Keratinocyte (primary cell): ENCODE results near the gene CHD9NB. TPM values are rescaled to one million over a fixed set of nuclear protein-coding genes. Genes with fewer than 3 reads are reported as not detected.

Experiments used
- DNase-seq: peaks from one replicate; pipeline ENCODE4 v3.0.0-alpha.2; 2011; ENCODE audit warnings: low read depth, missing footprints, low spot score
- FAIRE-seq: peaks from 2 replicates; lab custom pipeline; 2011; peaks lifted over from hg19 to GRCh38; lab: Jason Lieb, UNC
- H2AFZ ChIP-seq: 2 replicates; pipeline ENCODE4 v1.6.0; 2012; ENCODE audit warnings: low read length, control low read depth, inconsistent platforms; ENCODE audit not compliant: control insufficient read depth
- H3K27ac ChIP-seq: 2 replicates; pipeline ENCODE4 v1.5.1; 2011; ENCODE audit warnings: low read length; ENCODE audit not compliant: control insufficient read depth, insufficient read depth
- H3K27me3 ChIP-seq: 3 replicates; pipeline ENCODE4 v1.6.0; 2011; ENCODE audit warnings: low read length; ENCODE audit not compliant: control insufficient read depth, insufficient read depth; ENCODE audit errors: extremely low read depth
- H3K36me3 ChIP-seq, 2 experiments: 2 replicates in 1 of 2; 3 replicates in 1 of 2; pipeline ENCODE4 v1.5.1; 2011; ENCODE audit warnings: low read length in 2 of 2, mild to moderate bottlenecking in 1 of 2; ENCODE audit not compliant: control insufficient read depth in 2 of 2, insufficient read depth in 2 of 2; ENCODE audit errors: extremely low read depth in 1 of 2
- H3K4me1 ChIP-seq: 3 replicates; pipeline ENCODE4 v1.5.1; 2011; ENCODE audit warnings: low read length; ENCODE audit not compliant: control insufficient read depth, insufficient read depth; ENCODE audit errors: extremely low read depth
- H3K4me2 ChIP-seq: 3 replicates; pipeline ENCODE4 v1.6.0; 2011; ENCODE audit warnings: low read depth, low read length; ENCODE audit not compliant: control insufficient read depth, insufficient read depth; ENCODE audit errors: extremely low read depth
- H3K4me3 ChIP-seq, 3 experiments: fragments of 200-600 bp in 1 of 3; sonication (generic) in 1 of 3; 2 replicates in 2 of 3; 3 replicates in 1 of 3; pipeline ENCODE4 v1.5.1; 2011 to 2016; ENCODE audit warnings: low read length in 3 of 3, mild to moderate bottlenecking in 3 of 3, control low read depth in 2 of 3, inconsistent platforms in 1 of 3, low read depth in 1 of 3, mixed read lengths in 1 of 3, mixed run types in 1 of 3, moderate library complexity in 1 of 3; ENCODE audit not compliant: control insufficient read depth in 2 of 3, insufficient read depth in 2 of 3; ENCODE audit errors: extremely low read depth in 1 of 3
- H3K79me2 ChIP-seq: 2 replicates; pipeline ENCODE4 v1.6.0; 2012; ENCODE audit warnings: low read length; ENCODE audit not compliant: control insufficient read depth, insufficient read depth
- H3K9ac ChIP-seq: 3 replicates; pipeline ENCODE4 v1.6.0; 2011; ENCODE audit warnings: low read length; ENCODE audit not compliant: control insufficient read depth, insufficient read depth; ENCODE audit errors: extremely low read depth
- H3K9me1 ChIP-seq: 3 replicates; pipeline ENCODE4 v1.6.0; 2011; ENCODE audit warnings: low read length; ENCODE audit not compliant: control insufficient read depth, insufficient read depth; ENCODE audit errors: extremely low read depth
- H3K9me3 ChIP-seq: 2 replicates; pipeline ENCODE4 v1.5.1; 2012; ENCODE audit warnings: low read depth, low read length; ENCODE audit not compliant: control insufficient read depth
- H4K20me1 ChIP-seq: 3 replicates; pipeline ENCODE4 v1.6.0; 2011; ENCODE audit warnings: low read length; ENCODE audit not compliant: control insufficient read depth, insufficient read depth; ENCODE audit errors: extremely low read depth
- CTCF ChIP-seq, 3 experiments: IDR thresholded peaks in 1 of 3; conservative IDR thresholded peaks in 1 of 3; optimal IDR thresholded peaks in 1 of 3; 2 replicates in 2 of 3; 3 replicates in 1 of 3; pipeline versions ENCODE3 to v1.5.1; 2011; ENCODE audit warnings: low read length in 3 of 3, mild to moderate bottlenecking in 3 of 3, moderate library complexity in 2 of 3, control low read depth in 1 of 3, inconsistent platforms in 1 of 3; ENCODE audit not compliant: insufficient read depth in 2 of 3; ENCODE audit errors: extremely low read depth in 1 of 3
- EZH2 ChIP-seq: IDR thresholded peaks from one replicate; pipeline ENCODE4 v1.6.1; 2012; ENCODE audit warnings: inconsistent platforms, mild to moderate bottlenecking, low read length, moderate library complexity
- dilution Hi-C: fragments of 300-500 bp; cut with MboI; formaldehyde crosslinking; loops from one replicate; pipeline ENCODE4 v1.7.0; 2020; ENCODE audit warnings: low sequenced_read_pairs; ENCODE audit not compliant: extremely low pct_ligation_motif_present
- polyA plus RNA-seq, 5 experiments: library from polyadenylated mRNA; depleted of rRNA in 3 of 5; stranded (reverse) in 3 of 5; stranded (forward) in 1 of 5; unstranded in 1 of 5; fragments of >200 nt; gene quantifications; 1 replicate in 1 of 5; 2 replicates in 3 of 5; 3 replicates in 1 of 5; pipeline versions ENCODE4 v1.2.1 to v1.2.3, GENCODE V29; 2011 to 2012; ENCODE audit warnings: missing spikeins in 2 of 5, low read depth in 1 of 5, low replicate concordance in 1 of 5

The CHD9NB gene
- polyA plus RNA-seq, 1 donor (not counting 4 experiments of a cell fraction or from before 2014, with no cell fraction given), result 0.64 TPM

GRCh38 chr16:53073022-53073421 is 20.3 kb upstream of the CHD9NB start:
- FAIRE-seq (no peak), DNase-seq (no peak)
- Histone ChIP-seq H3K36me3 (peaks cover 3% of the 10 kb centered on the region in 2 experiments), H3K4me2 (no peak overlapping the region), H3K27me3 (no peaks in the 10 kb centered on the region), H3K27ac (no peak overlapping the region), H2AFZ (no peak overlapping the region), H3K4me1 (no peaks in the 10 kb centered on the region), H3K79me2 (peaks cover 47% of the 10 kb centered on the region), H3K9ac (no peak overlapping the region), H3K9me1 (no peaks in the 10 kb centered on the region), H4K20me1 (no peaks in the 10 kb centered on the region), H3K9me3 (peaks cover 2% of the 10 kb centered on the region), H3K4me3 (no peak overlapping the region)
- dilution Hi-C loops, result no loop called here
- TF ChIP-seq CTCF (optimal IDR thresholded peaks at IDR 0.05 in 1 of 3, IDR thresholded peaks at IDR 0.05 in 1 of 3, conservative IDR thresholded peaks at IDR 0.05 in 1 of 3; ENCODE audit: extremely low read depth in 1 of 3, insufficient read depth in 2 of 3, low read length in 3 of 3) (no peak), EZH2 (no peak)

DNA sequence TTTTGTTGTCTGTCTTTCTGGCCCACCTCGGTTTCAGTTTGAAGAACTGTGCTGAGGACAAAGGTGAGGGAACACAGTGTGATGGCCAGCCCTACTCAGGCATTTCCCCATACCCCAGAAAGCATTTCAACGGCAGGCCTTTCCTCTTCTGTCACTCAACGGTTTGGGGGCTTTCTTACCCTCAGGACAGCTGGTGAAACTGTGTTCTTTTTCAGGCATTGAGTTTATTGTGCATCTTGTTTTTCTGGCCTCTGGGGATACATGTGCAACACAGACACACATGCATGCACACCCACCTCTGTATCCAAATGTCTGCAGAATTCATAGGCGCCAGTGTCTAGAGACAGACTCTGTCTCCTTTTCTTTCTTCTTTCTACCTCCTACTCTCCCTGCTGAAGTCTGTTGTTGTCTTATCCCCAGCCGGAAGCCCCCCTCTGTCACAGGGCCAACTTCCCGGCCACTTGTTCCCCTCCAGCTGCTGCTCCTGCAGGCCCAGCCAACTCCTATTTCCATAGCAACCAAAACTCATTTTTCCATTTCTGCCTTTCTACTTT is 19.1 kb upstream of the CHD9NB start:
- Histone ChIP-seq H3K36me3 (peaks cover 3 to 5% of the 10 kb centered on the region in 2 experiments), H3K79me2 (peaks cover 49% of the 10 kb centered on the region), H4K20me1 (no peaks in the 10 kb centered on the region), H3K4me1 (no peaks in the 10 kb centered on the region), H3K9ac (no peak overlapping the region), H3K4me3 (no peak overlapping the region), H3K9me1 (no peaks in the 10 kb centered on the region), H3K27ac (no peak overlapping the region), H3K9me3 (peaks cover 2% of the 10 kb centered on the region), H3K4me2 (no peak overlapping the region), H2AFZ (no peak overlapping the region), H3K27me3 (no peaks in the 10 kb centered on the region)
- no peak for FAIRE-seq
- DNase-seq, result no peak
- dilution Hi-C loops, result no loop called here
- TF ChIP-seq EZH2, result no peak
- no peak for TF ChIP-seq CTCF (optimal IDR thresholded peaks at IDR 0.05 in 1 of 3, IDR thresholded peaks at IDR 0.05 in 1 of 3, conservative IDR thresholded peaks at IDR 0.05 in 1 of 3; ENCODE audit: extremely low read depth in 1 of 3, insufficient read depth in 2 of 3, low read length in 3 of 3)
